GM12801 (cell line): ENCODE results near the gene ALB.

Experiments
- CTCF ChIP-seq: IDR thresholded peaks from one replicate; pipeline ENCODE4 v1.5.1; 2011; ENCODE audit warnings: control low read depth; ENCODE audit not compliant: insufficient read length; ENCODE audit errors: extremely low read depth

The ALB gene

GRCh38 chr4:73404042-73404441, at the start of gene ALB:
ALB (plus strand) TSS chr4:73404287; CDS start chr4:73404328, 41 bp downstream.
- TF ChIP-seq CTCF: no peak

- no peak for TF ChIP-seq CTCF
Measured at GRCh38 chr4:73375328-73375741, 28.8 kb upstream of the ALB start.

- TF ChIP-seq CTCF: no peak
Measured at GRCh38 chr4:73376251-73376650, 27.8 kb upstream of the ALB start.

GRCh38 chr4:73376976-73377375, 27.1 kb upstream of the ALB start:
- no peak for TF ChIP-seq CTCF

GRCh38 chr4:73378887-73379286, 25.2 kb upstream of the ALB start:
- no peak for TF ChIP-seq CTCF

GRCh38 chr4:73379946-73380345, 24.1 kb upstream of the ALB start:
- TF ChIP-seq CTCF: no peak

GRCh38 chr4:73381214-73381613, 22.9 kb upstream of the ALB start:
- TF ChIP-seq CTCF: no peak

- TF ChIP-seq CTCF: no peak
Measured at GRCh38 chr4:73383452-73383851, 20.6 kb upstream of the ALB start.
